NCI-H510A treated with DMSO at 0.1 percent for 48 hours (cell line): Measurements from ENCODE around the gene NEO1.
"Not testable (repeated sequence)": the region's sequence is repeated elsewhere in the genome, so short reads cannot be mapped to it uniquely, and the experiment has no call there.

Experiments
- DNase-seq: peaks from one replicate; lab custom pipeline; 2025; lab: John Stamatoyannopoulos, UW

NEO1 gene

DNA sequence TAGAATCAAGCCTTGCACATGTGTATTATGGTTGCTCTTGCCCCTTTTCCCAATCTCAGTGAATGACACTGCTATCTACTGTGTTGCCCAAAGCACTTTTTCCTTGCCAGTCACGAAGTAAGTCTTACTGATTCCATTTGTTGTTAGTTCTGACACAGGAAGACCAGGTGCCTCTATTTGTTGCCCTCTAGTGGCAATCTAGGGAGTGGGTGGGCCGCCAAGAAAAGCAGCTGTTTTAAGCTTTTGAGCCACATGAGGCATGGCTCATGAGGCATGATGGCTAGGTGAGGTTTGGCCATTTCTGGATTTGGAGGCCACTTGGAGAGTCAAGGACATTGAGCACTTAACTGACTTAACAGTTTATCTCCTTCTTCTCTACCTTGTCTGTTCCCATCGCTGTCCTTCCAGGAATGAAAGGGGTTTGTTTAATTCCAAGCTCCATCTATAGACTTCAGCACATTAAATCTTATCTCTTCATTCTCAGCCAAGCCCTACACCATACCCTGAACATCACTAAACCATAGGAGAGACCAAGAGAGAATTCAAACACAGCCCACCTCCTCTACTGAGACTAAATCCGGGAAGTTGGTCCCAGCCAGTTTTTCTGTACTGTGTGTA is 213.4 kb downstream of the NEO1 start:
- DNase-seq = peak; percentile 21

DNA sequence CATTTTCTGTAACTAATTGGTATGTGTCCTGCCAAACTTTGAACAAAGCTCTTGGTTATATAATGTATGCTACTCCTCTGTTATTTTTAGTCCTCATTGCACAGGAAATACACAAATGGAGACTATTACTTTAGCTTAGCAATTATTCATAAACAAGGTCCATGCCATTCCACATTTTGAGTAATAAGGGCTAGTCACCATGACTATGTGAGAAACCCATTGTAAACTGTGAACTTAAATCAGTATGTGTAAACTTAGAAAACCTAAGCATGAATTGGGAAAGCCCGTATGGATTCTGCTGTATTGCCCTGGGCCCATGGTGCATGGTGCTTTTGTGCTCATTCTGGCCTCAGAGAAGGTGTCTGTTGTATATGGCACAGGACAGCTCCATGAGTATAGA is 216.2 kb downstream of the NEO1 start:
- no peak for DNase-seq

DNA sequence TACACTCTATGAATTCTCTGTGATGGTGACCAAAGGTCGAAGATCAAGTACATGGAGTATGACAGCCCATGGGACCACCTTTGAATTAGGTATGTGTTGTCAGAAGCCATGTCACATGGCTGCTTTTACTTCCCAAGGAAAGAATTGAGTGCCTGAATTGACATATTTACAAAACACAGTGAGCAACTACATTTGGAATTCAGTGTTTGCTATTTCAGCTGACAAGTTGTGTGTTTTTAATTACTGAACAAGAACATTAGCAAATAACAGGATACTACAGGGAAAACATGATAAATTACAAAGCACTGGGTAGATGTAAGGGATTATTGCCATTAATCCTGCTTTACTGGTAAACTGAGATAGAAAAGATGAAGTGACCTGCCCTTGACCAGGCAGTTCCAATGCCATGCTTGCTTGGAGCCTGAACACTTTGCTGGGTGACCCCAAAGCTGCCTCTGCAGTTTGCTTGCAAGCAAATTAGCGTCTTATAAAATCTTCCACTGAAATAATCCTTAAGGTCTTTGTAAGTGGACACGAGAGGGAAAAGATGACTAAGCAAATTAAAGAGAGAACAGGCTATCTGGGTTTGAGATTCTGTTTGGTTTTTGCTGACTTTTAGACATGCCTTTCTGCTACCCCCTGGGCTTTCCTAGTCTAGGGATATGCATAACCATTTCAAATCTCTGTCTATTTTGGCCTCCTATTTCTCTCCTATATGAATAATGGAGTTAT is 218.3 kb downstream of the NEO1 start:
- no peak for DNase-seq

DNA sequence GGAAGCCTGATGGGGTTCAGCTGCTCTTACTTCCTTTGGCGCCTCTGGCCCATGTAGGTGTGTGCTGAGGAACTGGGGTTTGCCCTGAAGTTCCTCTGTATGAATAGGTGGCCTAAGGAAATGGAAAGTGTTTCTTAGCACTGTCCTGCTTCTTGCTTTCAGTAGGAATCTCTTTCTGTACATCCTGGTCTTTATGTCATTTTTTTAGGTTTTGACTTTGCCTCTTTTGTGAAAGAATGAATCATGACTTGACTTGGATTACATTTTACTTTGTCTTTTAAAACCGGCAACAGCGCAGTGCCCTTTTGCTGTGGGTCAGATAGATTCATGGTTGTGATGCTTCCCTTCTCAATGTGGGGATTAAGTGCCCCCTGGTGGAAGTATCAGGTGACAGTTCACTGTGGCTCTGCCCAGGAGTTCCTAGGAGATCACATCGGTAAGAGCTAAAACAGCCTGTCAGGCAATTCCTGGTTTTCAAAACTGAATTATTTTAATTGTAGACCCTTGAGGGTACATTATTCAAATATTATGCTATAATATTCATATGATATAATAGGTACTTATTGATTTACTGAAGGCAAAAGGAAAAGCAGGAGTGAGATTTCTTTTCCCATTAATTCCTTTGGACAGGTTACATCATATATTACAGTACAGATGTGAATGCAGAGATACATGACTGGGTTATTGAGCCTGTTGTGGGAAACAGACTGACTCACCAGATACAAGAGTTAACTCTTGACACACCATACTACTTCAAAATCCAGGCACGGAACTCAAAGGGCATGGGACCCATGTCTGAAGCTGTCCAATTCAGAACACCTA is 221.1 kb downstream of the NEO1 start:
- peak; percentile 49 for DNase-seq

DNA sequence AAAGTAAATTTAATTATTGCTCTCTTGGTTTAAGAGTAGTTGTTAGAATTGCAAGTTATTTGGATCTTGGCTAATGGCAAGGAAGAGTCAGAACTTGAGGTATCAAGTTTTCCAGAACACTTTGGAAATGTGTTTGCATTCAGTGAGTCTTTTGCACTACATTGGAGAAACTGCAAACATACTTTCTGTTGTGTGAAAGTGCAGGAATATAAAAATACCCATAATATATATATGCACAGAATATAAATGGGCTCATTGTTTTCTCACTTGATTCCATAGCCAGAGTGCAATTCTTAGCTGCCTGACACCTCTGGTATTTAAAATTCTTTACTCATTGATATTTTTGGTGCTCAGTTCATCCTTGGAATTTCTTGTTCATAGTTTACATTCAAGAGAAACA is 223.6 kb downstream of the NEO1 start:
- DNase-seq = no peak

DNA sequence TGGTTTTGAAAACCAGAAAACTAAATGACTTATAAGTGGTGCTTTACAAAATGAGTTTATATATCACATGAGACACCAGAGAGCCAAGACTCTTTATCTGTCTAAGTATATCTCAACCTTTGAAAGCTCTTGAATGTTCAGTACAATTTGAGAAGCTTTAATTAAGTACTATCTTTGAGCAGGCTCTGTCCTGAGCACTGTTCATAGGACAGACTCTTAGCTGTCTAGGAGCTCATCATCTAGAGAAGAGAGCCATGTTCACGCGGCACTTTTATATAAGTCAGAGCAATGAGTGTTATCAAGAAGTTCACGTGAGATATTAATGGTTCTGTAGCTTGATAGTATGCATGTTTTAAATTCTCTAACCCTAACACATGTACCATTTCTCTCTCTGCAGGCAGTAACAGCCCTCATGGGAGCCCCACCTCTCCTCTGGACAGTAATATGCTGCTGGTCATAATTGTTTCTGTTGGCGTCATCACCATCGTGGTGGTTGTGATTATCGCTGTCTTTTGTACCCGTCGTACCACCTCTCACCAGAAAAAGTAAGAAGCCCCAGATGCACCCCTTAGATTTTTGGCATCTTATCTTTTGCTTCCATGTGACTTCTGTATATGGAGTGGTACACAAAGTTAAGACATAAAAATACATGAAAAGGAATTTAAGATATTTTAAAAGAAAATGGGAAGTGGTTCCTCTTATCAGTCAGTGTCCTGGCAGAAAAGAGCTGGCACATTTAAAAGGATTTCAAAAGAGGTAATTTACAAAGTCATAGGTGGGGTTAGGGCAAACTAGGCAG is 230.5 kb downstream of the NEO1 start:
- DNase-seq = no peak

DNA sequence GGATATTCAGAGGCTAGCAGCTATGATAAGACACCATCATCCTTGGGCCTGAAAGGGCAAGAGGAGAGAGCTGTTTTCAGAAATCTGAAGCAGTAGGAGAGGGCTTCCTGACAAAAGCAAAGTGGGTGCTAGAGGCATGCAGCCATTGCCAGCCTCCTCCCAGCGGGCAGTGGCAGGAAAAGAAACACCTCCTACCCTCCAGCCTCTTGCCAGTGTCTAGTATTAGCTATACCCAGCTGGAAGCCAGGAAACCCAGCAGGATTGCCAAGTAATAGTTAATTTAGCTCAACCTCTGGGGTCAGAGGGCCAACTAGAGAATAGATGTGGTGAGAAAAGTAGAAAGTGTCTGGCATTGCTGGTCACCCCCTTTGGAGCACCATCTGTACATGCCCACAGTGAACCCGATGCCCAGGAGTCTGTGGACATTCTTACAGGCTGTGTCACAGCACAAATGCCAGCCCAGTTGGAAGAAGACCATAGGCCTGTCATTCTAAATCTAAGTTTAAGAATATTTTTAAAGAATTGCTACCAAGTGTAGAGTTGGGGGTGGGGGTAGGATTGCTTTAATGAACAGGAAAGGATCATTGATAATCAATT is 231.2 kb downstream of the NEO1 start:
- no peak for DNase-seq

DNA sequence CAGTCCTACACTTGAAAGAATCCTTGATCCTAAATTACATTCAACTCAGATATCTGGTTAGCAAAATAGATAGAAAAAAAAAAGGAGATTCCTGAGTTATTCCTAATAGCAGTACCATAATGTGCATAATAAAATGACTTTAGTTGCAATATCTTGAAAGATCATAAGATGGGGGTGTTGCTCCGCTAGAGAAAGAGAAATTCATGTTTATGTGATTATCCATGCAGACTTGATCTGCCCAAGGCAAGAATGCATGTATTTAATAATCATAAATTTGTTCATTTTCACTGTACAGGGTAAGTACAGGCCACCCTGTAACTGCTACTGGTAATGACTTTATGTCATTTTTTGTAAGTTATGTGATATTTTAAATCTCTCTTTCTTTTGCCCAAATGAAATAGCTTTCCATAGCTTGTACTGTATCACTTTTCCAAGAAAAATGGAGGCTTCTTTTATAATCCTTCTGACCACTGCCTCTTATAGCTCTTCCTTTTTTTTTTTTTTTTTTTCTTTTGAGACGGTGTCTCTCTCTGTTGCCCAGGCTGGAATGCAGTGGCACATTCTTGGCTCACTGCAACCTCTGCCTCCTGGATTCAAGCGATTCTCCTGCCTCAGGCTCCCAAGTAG is 231.9 kb downstream of the NEO1 start:
- no peak for DNase-seq

DNA sequence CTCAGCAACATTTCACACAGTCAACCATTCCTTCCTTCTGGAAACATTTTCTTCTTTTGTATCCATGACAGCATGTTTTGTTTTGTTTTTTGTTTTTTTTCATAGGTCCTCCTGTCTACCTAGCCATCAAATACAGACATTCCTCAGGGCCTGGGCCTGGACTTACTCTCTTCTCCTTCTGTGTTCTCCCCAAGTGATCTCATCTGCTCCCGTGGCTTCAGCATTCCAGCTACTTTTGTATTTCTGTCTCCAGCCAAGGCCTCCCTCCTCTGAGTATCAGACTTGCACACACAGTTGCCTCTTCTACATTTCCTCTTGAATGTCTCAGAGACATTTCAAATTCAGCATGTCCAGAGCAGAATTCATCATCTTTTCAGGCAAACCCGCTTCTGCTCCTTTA is 234.0 kb downstream of the NEO1 start:
- no peak for DNase-seq

DNA sequence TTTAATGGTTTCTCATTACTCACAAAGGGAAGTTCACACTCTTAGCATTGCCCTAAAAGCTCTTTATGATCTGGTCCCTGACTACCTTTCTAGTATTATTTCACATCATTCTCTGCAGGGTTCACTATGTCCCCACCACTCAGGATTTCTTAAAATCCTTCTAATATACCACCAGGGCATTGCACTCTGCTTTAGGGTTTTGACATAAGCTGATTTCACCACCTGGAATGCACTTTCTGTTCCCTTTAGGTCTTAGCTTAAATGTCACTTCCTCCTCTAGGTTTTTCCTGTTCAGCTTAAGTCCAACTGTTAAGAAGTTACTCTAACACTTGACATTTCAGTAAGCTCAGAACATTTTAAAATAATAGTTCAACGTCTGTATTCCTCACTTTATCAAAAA is 234.8 kb downstream of the NEO1 start:
- no peak for DNase-seq

DNA sequence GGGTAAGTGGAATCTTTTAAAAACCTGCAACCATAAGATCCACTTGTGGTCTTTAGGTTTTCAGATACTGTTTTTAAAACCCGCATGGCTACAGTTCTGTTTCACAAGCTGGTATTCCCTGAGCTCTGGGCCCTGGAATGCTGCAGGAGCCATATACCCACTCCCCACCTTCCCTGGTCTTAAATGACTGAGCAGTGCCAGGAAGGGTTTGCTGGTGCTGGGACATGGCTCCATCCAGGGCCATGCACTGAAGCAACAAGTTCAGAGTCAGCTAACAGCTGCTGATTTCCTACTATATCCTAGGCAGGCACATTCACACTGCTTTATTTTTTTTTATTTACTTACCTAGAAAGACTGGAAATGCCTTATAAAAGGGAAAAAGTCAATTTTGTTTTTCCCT is 239.2 kb downstream of the NEO1 start:
- no peak for DNase-seq

DNA sequence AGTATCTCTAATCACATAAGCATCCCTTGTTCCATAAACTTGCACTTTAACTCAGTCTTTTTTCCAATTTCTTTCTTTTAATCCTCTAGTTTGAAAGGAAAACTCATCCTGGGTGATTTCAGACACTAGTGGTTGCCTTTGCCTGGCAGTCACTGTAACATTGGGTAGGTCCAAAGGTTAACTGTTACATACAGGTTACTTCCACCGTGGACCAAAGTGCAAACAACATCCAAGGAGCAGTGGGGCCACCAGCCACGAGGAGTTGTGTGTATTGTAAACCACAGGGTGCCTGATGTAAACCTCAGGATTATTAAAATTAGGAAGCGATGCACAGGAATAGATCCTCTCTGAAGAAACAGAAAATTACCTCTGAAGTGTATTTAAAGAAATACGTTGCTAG is 241.5 kb downstream of the NEO1 start:
- no peak for DNase-seq

DNA sequence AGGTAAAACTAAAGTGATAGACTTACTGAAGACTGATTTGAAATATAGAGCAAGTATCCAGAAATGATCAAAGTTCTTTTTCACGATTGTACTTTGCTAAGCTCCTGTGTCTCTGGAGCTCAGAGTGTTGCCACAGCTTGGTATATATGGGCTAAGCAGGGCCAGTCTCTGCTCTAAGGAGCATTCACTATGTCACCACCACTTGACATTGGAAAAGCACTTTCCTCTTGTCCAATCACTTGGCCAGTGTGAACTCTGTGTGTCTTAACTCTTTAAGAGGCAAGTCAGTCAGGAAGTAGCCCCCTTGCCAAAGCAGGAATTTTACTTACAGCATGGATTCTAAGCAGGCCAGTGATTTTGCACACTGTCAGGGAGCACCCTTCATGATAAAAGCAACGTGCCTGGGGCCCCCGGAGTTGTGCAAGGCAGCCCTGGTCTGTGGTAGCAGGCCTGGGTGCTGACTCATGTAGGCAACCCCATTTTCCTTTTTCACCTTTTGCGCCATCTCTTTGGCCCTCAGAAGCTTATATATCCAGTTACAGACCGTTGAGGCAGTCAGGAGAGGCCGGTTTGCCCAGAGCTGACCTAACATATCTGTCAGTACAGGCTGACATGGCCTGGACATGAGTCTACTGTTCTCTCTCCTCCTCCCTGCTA is 243.5 kb downstream of the NEO1 start:
- no peak for DNase-seq

DNA sequence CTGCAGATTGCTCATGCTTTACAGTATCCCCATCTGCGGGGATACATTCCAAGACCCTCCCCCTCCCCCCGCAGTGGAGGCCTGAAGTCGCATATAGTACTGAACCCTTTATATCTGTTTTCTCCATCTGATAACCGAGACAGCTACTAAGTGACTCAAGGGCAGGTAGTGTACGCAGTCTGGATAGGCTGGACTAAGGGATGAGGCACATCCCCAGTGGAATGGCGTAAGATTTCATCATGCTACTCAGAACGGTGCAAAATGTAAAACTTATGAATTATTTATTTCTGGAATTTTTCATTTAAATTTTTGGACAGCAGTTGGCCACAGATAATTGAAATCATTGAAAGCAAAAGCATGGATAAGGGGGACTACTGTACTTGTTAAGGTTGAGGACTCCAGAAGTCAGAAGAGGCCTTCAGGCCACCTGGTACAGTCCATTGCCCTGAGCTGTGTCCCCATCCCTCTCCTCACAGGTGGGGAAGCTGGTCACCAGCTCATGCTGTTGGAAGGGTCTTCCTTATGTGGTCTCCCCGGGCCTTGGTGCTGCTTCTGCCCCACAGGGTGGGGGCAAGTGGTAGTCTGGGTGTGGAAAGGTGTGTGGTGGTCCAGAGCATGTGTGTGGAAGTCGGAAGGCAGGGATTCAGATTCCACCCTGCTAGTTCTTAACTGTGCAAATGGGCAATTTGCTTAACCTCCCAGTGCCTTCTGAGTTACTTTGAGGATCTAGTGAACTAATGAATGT is 244.5 kb downstream of the NEO1 start:
- no peak for DNase-seq

DNA sequence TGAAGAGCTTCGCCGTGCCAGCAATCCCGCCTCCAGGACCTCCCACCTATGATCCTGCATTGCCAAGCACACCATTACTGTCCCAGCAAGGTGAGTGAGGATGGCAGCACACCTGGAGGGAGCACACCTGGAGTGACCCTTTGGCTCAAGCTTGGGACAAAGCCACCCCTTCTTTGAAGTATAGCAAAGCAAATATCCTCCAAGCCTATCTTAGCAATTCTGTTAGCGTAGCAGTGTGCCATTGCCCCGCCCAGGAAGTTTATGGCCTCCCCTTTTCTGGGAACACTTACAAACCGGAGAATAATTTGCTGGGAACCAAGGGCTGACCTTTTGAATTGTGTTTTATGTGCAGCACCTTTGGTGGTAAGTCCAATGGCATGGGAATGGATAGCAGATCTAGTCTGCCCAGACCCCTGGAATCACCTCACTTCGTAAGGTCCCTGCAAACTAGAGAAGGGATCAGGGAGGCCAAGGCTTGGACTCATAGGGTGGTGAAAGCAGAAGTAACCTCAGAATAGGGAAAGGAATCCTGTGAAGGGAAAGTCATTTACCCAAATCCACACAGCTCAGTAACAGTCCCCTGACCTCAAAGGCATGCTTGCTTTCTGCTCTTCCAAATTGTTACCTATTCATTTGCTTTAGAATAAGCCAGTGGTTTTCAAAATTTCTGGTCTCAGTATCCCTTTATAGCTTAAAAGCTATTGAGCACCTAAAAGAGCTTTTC is 246.4 kb downstream of the NEO1 start:
- DNase-seq = no peak

DNA sequence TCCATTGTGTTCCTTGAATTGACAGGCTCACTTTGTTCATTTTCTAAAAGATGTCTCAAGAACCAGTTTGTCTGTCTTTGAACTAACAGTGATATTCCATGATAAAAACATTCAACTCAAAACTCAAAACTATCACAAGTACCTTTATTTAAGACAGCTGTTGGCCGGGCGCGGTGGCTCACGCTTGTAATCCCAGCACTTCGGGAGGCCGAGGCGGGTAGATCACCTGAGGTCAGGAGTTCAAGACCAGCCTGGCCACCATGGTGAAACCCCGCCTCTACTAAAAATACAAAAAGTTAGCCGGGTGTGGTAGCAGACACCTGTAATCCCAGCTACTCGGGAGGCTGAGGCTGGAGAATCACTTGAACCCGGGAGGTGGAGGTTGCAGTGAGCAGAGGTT is 248.0 kb downstream of the NEO1 start:
- DNase-seq = not testable (repeated sequence)

DNA sequence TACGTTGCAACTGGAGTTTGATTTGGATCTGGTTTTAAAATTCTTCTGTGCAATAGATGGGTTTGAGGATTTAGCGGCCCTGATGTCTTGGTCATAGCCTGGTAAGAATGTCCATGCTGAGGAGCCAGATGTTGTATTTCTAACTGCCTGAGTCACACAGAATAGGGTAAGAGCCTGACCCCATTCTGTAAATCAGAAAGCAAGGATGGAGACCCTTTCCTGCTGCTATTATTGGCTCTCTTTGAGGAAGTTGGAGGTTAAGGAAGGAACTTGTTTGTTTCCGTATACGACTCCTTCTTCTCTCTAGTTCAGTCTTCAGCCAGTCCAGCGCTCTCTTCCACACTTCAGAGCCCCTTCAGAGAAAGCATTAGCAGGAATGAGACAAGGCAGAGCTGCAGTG is 251.4 kb downstream of the NEO1 start:
- no peak for DNase-seq

DNA sequence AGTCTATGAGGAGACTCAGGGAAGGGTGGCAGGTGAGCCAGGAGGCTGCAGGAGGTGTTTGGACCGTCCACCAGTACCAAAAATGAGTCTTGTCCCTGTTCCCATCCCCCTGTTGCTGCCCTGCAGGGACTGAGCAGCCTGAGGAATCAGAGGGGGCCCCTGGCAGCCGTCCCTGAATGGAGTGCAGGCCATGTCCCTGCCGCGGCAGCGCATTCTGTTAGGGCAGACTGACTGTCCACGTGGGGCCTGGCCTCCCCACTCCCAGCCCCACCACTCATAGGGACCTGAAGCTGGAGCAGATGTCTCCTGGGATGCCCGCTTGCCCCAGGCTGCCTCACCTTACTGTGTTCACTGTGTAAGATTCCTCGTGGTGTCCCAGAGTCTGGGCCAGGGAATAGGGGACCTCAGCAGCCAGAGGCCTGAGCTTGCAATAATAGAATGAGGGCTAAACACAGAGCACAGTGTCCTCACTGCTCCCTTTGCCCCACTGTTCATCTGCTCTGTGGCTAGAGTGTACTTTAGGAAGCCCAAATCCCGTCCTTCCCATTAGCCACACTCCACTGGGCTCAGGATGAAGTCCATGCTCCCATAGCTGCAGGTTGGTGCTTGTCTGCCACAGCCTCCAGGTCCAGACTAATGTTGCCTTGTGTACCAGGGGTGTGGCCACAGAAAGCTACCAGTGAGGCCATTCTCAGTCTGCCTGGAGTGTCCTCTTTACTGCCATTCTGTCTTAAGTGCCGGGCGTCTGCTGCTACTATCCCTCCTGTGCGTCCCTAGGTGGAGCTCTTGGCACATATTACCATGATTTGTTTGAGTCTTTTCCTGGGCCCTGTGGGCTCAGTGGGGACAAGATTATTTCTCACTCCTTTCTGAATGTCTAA is 253.3 kb downstream of the NEO1 start:
- DNase-seq = peak; percentile 90

DNA sequence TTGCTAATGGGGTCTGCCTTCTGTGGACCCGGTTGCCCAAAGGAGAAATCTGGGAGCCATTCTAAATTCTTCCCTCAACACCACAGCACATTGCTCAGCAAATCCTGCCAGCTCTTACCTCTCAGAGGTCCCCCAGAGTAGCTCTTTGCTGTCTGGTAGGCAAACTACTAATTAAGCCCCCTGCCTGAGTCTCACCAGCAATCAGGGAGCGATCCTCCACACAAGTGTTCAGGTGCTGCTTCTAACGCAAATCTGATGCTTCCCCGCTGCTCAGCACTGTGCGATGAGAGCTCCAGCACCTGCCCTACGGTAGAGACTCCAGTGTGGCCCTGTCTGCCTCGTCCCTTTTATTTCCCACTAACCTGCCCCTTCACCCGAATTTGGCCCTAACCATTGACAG is 256.0 kb downstream of the NEO1 start:
- DNase-seq = no peak
